ENCODE results near the gene SEPTIN12.

GRCh38 chr16:4767872-4768548 lies 20.1 kb downstream of the SEPTIN12 start:
- no peak for TF ChIP-seq EP300 (IDR thresholded peaks at IDR 0.05)
- TF ChIP-seq CTCF (IDR thresholded peaks at IDR 0.05): no peak

All from esophagus muscularis mucosa (tissue), 3 donors.